Cerebellar nuclear complex (tissue), 1 donor: ENCODE measurements around the gene PAK6.
A peak's percentile ranks its signal among the peaks of the same experiment; 100 is the strongest.

Source experiments
- DNase-seq, 2 experiments: peaks; one replicate each; lab custom pipeline; 2025; lab: John Stamatoyannopoulos, UW

The PAK6 gene

GRCh38 chr15:40276927-40277326, 38.1 kb downstream of the PAK6 start:
- DNase-seq: no peak

GRCh38 chr15:40277471-40277870, 38.6 kb downstream of the PAK6 start:
- no peak for DNase-seq

- no peak for DNase-seq
Measured at GRCh38 chr15:40278026-40278425, 39.2 kb downstream of the PAK6 start.

GRCh38 chr15:40279437-40280141, 40.7 kb downstream of the PAK6 start:
- DNase-seq: peak in 1 of 2 experiments; percentile 15

- DNase-seq: no peak
Measured at GRCh38 chr15:40280260-40281056, 41.6 kb downstream of the PAK6 start.

- DNase-seq: no peak
Measured at GRCh38 chr15:40281057-40281800, 42.4 kb downstream of the PAK6 start.

- no peak for DNase-seq
Measured at GRCh38 chr15:40281801-40282146, 42.9 kb downstream of the PAK6 start.

GRCh38 chr15:40282147-40282868, 43.4 kb downstream of the PAK6 start:
- DNase-seq: no peak

GRCh38 chr15:40282869-40283614, 44.2 kb downstream of the PAK6 start, which contains the start of gene ANKRD63:
ANKRD63 (minus strand) TSS chr15:40283064; CDS start chr15:40282586, 478 bp downstream.
- no peak for DNase-seq

GRCh38 chr15:40283615-40284300, 44.9 kb downstream of the PAK6 start:
- no peak for DNase-seq

GRCh38 chr15:40285151-40285550, 46.3 kb downstream of the PAK6 start:
- DNase-seq: no peak

- no peak for DNase-seq
Measured at GRCh38 chr15:40285554-40286011, 46.7 kb downstream of the PAK6 start.

- DNase-seq: no peak
Measured at GRCh38 chr15:40286061-40286532, 47.2 kb downstream of the PAK6 start.

GRCh38 chr15:40286794-40287193, 47.9 kb downstream of the PAK6 start:
- no peak for DNase-seq

- DNase-seq: no peak
Measured at GRCh38 chr15:40287505-40287904, 48.6 kb downstream of the PAK6 start.

GRCh38 chr15:40287968-40288367, 49.1 kb downstream of the PAK6 start:
- DNase-seq: no peak

GRCh38 chr15:40289140-40289775, 50.4 kb downstream of the PAK6 start:
- DNase-seq: no peak

GRCh38 chr15:40290545-40290917, 51.7 kb downstream of the PAK6 start:
- DNase-seq: no peak

GRCh38 chr15:40290918-40291574, 52.2 kb downstream of the PAK6 start:
- no peak for DNase-seq
